Trophoblast cell (in vitro differentiated cells and primary cell): ENCODE measurements around the gene DCP1B. TPM values are rescaled to one million over a fixed set of nuclear protein-coding genes. Genes with fewer than 3 reads are reported as not detected.
A peak's percentile ranks its signal among the peaks of the same experiment; 100 is the strongest.

Experiments
- DNase-seq, 2 donors: peaks; one replicate each; pipeline ENCODE4 v3.0.0-alpha.2; 2016
- H2AFZ ChIP-seq: 2 replicates; pipeline ENCODE4 v1.6.1; 2013; ENCODE audit warnings: low read length, moderate library complexity, mild to moderate bottlenecking; ENCODE audit not compliant: insufficient read depth, poor library complexity
- H2AK5ac ChIP-seq: 2 replicates; pipeline ENCODE4 v1.6.1; 2013; ENCODE audit warnings: mild to moderate bottlenecking, low read length
- H2BK120ac ChIP-seq: 2 replicates; pipeline ENCODE4 v1.6.1; 2013; ENCODE audit warnings: low read length, mild to moderate bottlenecking, moderate library complexity; ENCODE audit not compliant: insufficient read depth, poor library complexity
- H2BK12ac ChIP-seq: 2 replicates; pipeline ENCODE4 v1.6.1; 2013; ENCODE audit warnings: mild to moderate bottlenecking, low read length, moderate library complexity
- H2BK5ac ChIP-seq: 2 replicates; pipeline ENCODE4 v1.6.1; 2013; ENCODE audit warnings: low read length, low read depth, moderate library complexity, mild to moderate bottlenecking; ENCODE audit not compliant: poor library complexity
- H3K14ac ChIP-seq: 2 replicates; pipeline ENCODE4 v1.6.1; 2013; ENCODE audit warnings: mild to moderate bottlenecking, low read length
- H3K18ac ChIP-seq: 2 replicates; pipeline ENCODE4 v1.6.1; 2013; ENCODE audit warnings: mild to moderate bottlenecking, low read length
- H3K23ac ChIP-seq: 2 replicates; pipeline ENCODE4 v1.6.1; 2013; ENCODE audit warnings: low read length
- H3K27ac ChIP-seq: 2 replicates; pipeline ENCODE4 v1.5.1; 2013; ENCODE audit warnings: low read depth, mild to moderate bottlenecking, inconsistent platforms, low read length, moderate library complexity
- H3K27me3 ChIP-seq: 2 replicates; pipeline ENCODE4 v1.6.1; 2013; ENCODE audit warnings: inconsistent platforms, mild to moderate bottlenecking, low read length, moderate library complexity; ENCODE audit not compliant: insufficient read depth
- H3K36me3 ChIP-seq, 2 experiments: 1 replicate in 1 of 2; 2 replicates in 1 of 2; pipeline ENCODE4 v1.6.1; 2013; ENCODE audit warnings: low read length in 2 of 2, mild to moderate bottlenecking in 2 of 2, moderate library complexity in 1 of 2; ENCODE audit not compliant: insufficient read depth in 2 of 2, control insufficient read depth in 1 of 2
- H3K4ac ChIP-seq: 2 replicates; pipeline ENCODE4 v1.6.1; 2013; ENCODE audit warnings: low read depth, mild to moderate bottlenecking, low read length, moderate library complexity
- H3K4me1 ChIP-seq, 2 experiments: 1 replicate in 1 of 2; 2 replicates in 1 of 2; pipeline ENCODE4 v1.6.1; 2013; ENCODE audit warnings: low read length in 2 of 2, mild to moderate bottlenecking in 2 of 2, moderate library complexity in 1 of 2; ENCODE audit not compliant: insufficient read depth in 2 of 2, control insufficient read depth in 1 of 2
- H3K4me2 ChIP-seq: 2 replicates; pipeline ENCODE4 v1.6.1; 2013; ENCODE audit warnings: inconsistent platforms, mild to moderate bottlenecking, low read length, moderate library complexity
- H3K4me3 ChIP-seq: 2 replicates; pipeline ENCODE4 v1.5.1; 2013; ENCODE audit warnings: mild to moderate bottlenecking, low read depth, low read length, inconsistent platforms
- H3K79me1 ChIP-seq: one replicate; pipeline ENCODE4 v1.6.1; 2013; ENCODE audit warnings: low read length
- H3K79me2 ChIP-seq: 2 replicates; pipeline ENCODE4 v1.6.1; 2013; ENCODE audit warnings: low read length, mild to moderate bottlenecking; ENCODE audit not compliant: control insufficient read depth, insufficient read depth, poor library complexity
- H3K9ac ChIP-seq: 2 replicates; pipeline ENCODE4 v1.6.1; 2013; ENCODE audit warnings: mild to moderate bottlenecking, low read length
- H3K9me3 ChIP-seq: 2 replicates; pipeline ENCODE4 v1.6.1; 2013; ENCODE audit warnings: low read depth, mild to moderate bottlenecking, control low read depth, inconsistent platforms, low read length; ENCODE audit not compliant: insufficient read depth
- H4K12ac ChIP-seq: 2 replicates; pipeline ENCODE4 v1.6.1; 2013; ENCODE audit warnings: low read depth, mild to moderate bottlenecking, low read length, moderate library complexity
- H4K8ac ChIP-seq: 2 replicates; pipeline ENCODE4 v1.6.1; 2013; ENCODE audit warnings: low read depth, mild to moderate bottlenecking, low read length, moderate library complexity
- H4K91ac ChIP-seq: one replicate; pipeline ENCODE4 v1.6.1; 2013; ENCODE audit warnings: low read depth, mild to moderate bottlenecking, low read length, moderate library complexity
- WGBS: extraction: QIAGEN DNeasy Blood & Tissue Kit; methylation state at CpG from one replicate; pipeline ENCODE4 v1.1.7; 2013; ENCODE audit warnings: missing lambda C conversion rate; ENCODE audit not compliant: insufficient read length, insufficient coverage; ENCODE audit errors: extremely low coverage; 5-methylcytosine and 5-hydroxymethylcytosine counted together
- polyA plus RNA-seq: library from polyadenylated mRNA; stranded (reverse); fragments of 200-250 nt; gene quantifications from 2 replicates; pipeline ENCODE4 v1.2.3, GENCODE V29; 2013

DCP1B gene
- 15.3 and 15.8 TPM in 2 replicates for polyA plus RNA-seq

DNA sequence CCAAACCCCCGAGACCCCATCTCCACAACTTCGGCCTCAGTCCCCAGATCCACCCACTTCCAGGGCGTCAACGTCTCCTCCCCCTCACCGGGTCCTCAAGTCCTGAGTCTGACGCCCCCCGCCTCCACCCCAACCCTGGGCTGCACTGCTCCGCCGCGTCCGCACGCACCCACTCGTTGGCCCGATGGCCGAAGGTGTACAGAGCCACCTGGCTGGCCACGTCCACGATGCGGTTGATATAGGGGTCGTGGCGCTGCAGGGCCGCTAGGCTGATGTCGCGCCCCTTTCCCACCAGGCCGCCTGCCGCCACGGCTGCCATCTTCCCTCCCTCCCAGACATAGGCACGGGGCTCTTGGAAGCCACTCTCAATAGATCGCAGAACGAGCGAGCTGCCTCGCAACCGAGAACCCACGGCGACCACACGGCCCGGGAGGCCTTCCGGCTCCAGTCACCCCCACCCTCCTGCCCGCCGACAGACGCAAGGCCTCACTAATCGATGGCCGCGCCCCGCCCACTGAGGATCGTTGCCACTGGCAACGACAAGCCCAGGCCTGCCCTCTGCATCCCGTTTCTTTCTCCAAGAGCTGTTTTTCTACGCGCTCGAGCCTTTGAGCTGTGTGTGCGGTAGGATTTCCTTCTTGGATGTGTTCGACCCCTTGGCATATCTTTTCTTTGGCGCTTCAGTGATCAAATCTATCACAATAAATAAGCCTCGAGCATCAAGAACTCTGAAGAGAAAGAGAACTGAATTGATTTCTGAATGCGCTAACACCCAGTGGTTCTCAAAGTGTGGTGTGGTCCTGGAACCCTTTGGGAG is at the start of gene DCP1B:
DCP1B (minus strand) TSS at position 345 of the 817 bp plus-strand sequence; CDS start at position 319, 26 bp downstream.
- H2BK5ac ChIP-seq = peak within 1 kb of the TSS; percentile 99
- peak within 1 kb of the TSS; percentile 95 for H3K9ac ChIP-seq
- H3K14ac ChIP-seq = peak within 1 kb of the TSS; percentile 100
- peaks cover 10% of the 10 kb centered on the region for H3K79me1 ChIP-seq
- no peaks in the 10 kb centered on the region for H3K36me3 ChIP-seq
- no peak within 1 kb of the TSS for H3K23ac ChIP-seq
- DNase-seq = peak; percentile 89 to 91
- H3K18ac ChIP-seq = peak within 1 kb of the TSS; percentile 99
- H4K91ac ChIP-seq = peak within 1 kb of the TSS; percentile 97
- peak within 1 kb of the TSS; percentile 48 for H3K4me2 ChIP-seq
- peak within 1 kb of the TSS; percentile 98 for H3K4me3 ChIP-seq
- peak within 1 kb of the TSS; percentile 87 for H2BK12ac ChIP-seq
- peaks cover 0 to 1% of the 10 kb centered on the region in 2 experiments for H3K4me1 ChIP-seq
- peak within 1 kb of the TSS; percentile 99 for H2AFZ ChIP-seq
- peaks cover 5% of the 10 kb centered on the region for H3K79me2 ChIP-seq
- H3K27ac ChIP-seq = peak within 1 kb of the TSS; percentile 95
- H4K12ac ChIP-seq = peak within 1 kb of the TSS; percentile 98
- H2AK5ac ChIP-seq = peak within 1 kb of the TSS; percentile 62
- WGBS = no CpG with 5 or more reads among the region's 55 CpGs
- peak within 1 kb of the TSS; percentile 93 for H3K4ac ChIP-seq
- H3K27me3 ChIP-seq = no peaks in the 10 kb centered on the region
- H4K8ac ChIP-seq = peak within 1 kb of the TSS; percentile 99
- H2BK120ac ChIP-seq = peak within 1 kb of the TSS; percentile 97
- H3K9me3 ChIP-seq = no peaks in the 10 kb centered on the region

DNA sequence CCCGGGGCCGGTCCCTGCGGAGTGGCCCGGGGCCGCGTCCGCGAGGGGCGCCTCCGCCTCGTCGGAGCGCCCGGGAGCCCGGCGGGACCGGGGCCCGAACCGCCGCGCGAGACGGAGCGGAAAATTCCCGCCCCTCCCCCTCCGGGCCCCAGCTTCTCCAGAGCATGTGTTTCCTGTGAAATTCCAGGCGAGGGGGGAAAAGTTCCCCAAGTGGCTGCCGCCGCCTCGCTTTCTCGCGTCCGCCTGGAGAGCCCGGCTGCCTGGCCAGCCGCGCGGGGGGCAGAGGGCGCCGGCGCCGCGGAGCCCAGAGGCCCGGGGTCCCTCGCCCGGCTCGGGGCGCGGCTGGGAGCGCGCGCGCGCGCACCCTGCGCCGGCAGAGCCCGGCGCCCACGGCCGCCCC is 49.4 kb upstream of the DCP1B start:
- Histone ChIP-seq H2AFZ (peak overlapping the region; percentile 30), H3K18ac (no peak overlapping the region), H2BK12ac (no peak overlapping the region), H4K91ac (peak overlapping the region; percentile 44), H2AK5ac (no peak overlapping the region), H3K4ac (no peak overlapping the region), H3K79me1 (peaks cover 5% of the 10 kb centered on the region), H3K27ac (no peak overlapping the region), H3K23ac (no peak overlapping the region), H3K9me3 (peaks cover 2% of the 10 kb centered on the region), H3K36me3 (no peaks in the 10 kb centered on the region), H4K12ac (no peak overlapping the region), H2BK120ac (no peak overlapping the region), H3K4me2 (peak overlapping the region; percentile 97), H2BK5ac (no peak overlapping the region), H3K79me2 (no peaks in the 10 kb centered on the region), H3K27me3 (no peaks in the 10 kb centered on the region), H3K4me3 (peak overlapping the region; percentile 72), H3K4me1 (peaks cover 5 to 11% of the 10 kb centered on the region in 2 experiments), H3K9ac (peak overlapping the region; percentile 46), H4K8ac (no peak overlapping the region), H3K14ac (no peak overlapping the region)
- no CpG with 5 or more reads among the region's 60 CpGs for WGBS
- no peak for DNase-seq

DNA sequence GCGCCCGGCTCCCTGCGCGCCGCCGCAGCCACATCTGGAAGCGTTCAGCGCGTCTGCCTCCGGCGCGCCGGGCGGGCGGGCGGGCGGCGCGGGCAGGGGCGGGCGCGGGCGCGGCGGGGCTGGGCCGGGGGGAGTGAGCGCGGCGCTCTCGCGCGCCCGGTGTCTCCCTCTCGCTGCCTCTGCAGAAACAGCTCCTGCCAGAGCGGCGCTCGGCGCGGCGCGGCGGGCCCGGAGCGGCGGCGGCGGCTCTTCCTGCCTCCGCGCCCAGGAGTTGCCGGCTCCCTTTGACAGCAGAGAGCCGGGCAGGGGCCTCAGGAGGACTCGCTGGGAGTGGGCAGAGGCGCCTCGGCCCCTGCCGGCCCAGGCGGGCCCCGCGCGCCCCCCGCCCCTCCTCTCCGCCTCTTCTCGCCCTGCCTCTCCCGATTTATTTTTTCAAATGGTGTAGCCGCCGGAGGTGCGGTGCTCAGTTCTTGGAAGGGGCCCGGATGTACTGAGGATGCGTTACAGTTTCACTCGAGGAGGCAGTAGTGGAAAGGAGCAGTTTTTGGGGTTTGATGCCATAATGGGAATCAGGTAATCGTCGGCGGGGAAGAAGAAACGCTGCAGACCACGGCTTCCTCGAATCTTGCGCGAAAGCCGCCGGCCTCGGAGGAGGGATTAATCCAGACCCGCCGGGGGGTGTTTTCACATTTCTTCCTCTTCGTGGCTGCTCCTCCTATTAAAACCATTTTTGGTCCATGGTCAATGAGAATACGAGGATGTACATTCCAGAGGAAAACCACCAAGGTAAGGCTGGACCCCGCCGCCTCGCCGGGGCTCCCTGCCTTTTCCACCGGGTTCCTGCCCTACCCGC is 48.8 kb upstream of the DCP1B start, which contains the start of gene CACNA1C:
CACNA1C (plus strand) TSS at position 162 of the 853 bp plus-strand sequence; CDS start at position 738, 576 bp downstream.
- H3K27me3 ChIP-seq = no peaks in the 10 kb centered on the region
- peak within 1 kb of the TSS; percentile 20 for H3K14ac ChIP-seq
- peaks cover 8 to 11% of the 10 kb centered on the region in 2 experiments for H3K4me1 ChIP-seq
- peak within 1 kb of the TSS; percentile 34 for H3K18ac ChIP-seq
- no peak within 1 kb of the TSS for H2AK5ac ChIP-seq
- H3K9me3 ChIP-seq = peaks cover 2% of the 10 kb centered on the region
- H3K23ac ChIP-seq = no peak within 1 kb of the TSS
- peak within 1 kb of the TSS; percentile 35 for H4K12ac ChIP-seq
- peak within 1 kb of the TSS; percentile 33 for H4K8ac ChIP-seq
- H2BK5ac ChIP-seq = no peak within 1 kb of the TSS
- H3K79me1 ChIP-seq = peaks cover 5% of the 10 kb centered on the region
- no peak within 1 kb of the TSS for H2BK120ac ChIP-seq
- peak within 1 kb of the TSS; percentile 56 for H4K91ac ChIP-seq
- no peak within 1 kb of the TSS for H3K27ac ChIP-seq
- peak within 1 kb of the TSS; percentile 46 for H3K9ac ChIP-seq
- H3K4ac ChIP-seq = peak within 1 kb of the TSS; percentile 6
- H3K79me2 ChIP-seq = no peaks in the 10 kb centered on the region
- WGBS = no CpG with 5 or more reads among the region's 90 CpGs
- DNase-seq = peak; percentile 19 to 52
- H3K4me3 ChIP-seq = peak within 1 kb of the TSS; percentile 72
- H3K36me3 ChIP-seq = no peaks in the 10 kb centered on the region
- peak within 1 kb of the TSS; percentile 28 for H2BK12ac ChIP-seq
- peak within 1 kb of the TSS; percentile 30 for H2AFZ ChIP-seq
- peak within 1 kb of the TSS; percentile 97 for H3K4me2 ChIP-seq
